WTC11 (cell line): ENCODE data around the gene TAPBP. TPM values are rescaled to one million over a fixed set of nuclear protein-coding genes. Genes with fewer than 3 reads are reported as not detected.

Source experiments
- ARID4B ChIP-seq: sonication (generic); formaldehyde crosslinking; IDR thresholded peaks from 2 replicates; pipeline ENCODE4 v1.8.0; 2023; ENCODE audit warnings: missing genetic modification reagents, mild to moderate bottlenecking, borderline replicate concordance
- ERG ChIP-seq: fragments of 250-450 bp; sonication (Bioruptor Pico); IDR thresholded peaks from 2 replicates; pipeline ENCODE4 v1.8.0; 2021; ENCODE audit warnings: mild to moderate bottlenecking
- FOXK1 ChIP-seq: sonication (generic); formaldehyde crosslinking; IDR thresholded peaks from 2 replicates; pipeline ENCODE4 v1.8.0; 2022; ENCODE audit warnings: mild to moderate bottlenecking, moderate library complexity, missing genetic modification reagents
- MYBL2 ChIP-seq: sonication (generic); formaldehyde crosslinking; IDR thresholded peaks from 2 replicates; pipeline ENCODE4 v1.8.1; 2023; ENCODE audit warnings: mild to moderate bottlenecking, moderate library complexity, missing genetic modification reagents
- SP1 ChIP-seq: sonication (generic); formaldehyde crosslinking; conservative IDR thresholded peaks from 2 replicates; pipeline ENCODE4 v1.8.1; 2022; ENCODE audit warnings: missing genetic modification reagents
- TEAD4 ChIP-seq: sonication (generic); formaldehyde crosslinking; IDR thresholded peaks from 2 replicates; pipeline ENCODE4 v1.8.0; 2022; ENCODE audit warnings: mild to moderate bottlenecking, missing genetic modification reagents
- ZNF396 ChIP-seq: fragments of 250-450 bp; sonication (Bioruptor Pico); IDR thresholded peaks from 2 replicates; pipeline ENCODE4 v1.8.0; 2021; ENCODE audit warnings: mild to moderate bottlenecking, moderate library complexity, borderline replicate concordance
- microRNA-seq: library from miRNA; unstranded; fragments of <30 nt; microRNA quantifications from one replicate; pipeline ENCODE4 v1.2.0, GENCODE V29; 2022; ENCODE audit warnings: borderline number of aligned reads
- total RNA-seq: library from RNA; stranded (reverse); gene quantifications from 3 replicates; pipeline ENCODE4 v1.2.3, GENCODE V29; 2021

TAPBP gene
- total RNA-seq, 1 experiment from 2014 or later, result 43.5 TPM

- TF ChIP-seq FOXK1 (CRISPR knock-in tag), result no peak
- TF ChIP-seq TEAD4 (CRISPR knock-in tag), result no peak
- no peak for TF ChIP-seq ZNF396
- TF ChIP-seq ERG, result no peak
- no peak for TF ChIP-seq ARID4B (CRISPR knock-in tag)
- no peak for TF ChIP-seq MYBL2
- TF ChIP-seq SP1 (CRISPR knock-in tag), result no peak
- TF ChIP-seq, all 79 proteins: peak for 0
Measured at GRCh38 chr6:33249732-33250630, 63.9 kb downstream of the TAPBP start (continued).

Small RNA genes within 50 kb of the gene (microRNA-seq; reads per million reads assigned to microRNA genes)
- not detected for gene MIR6834
- 1.0 reads per million for gene MIR6873

Other genes with a start within 250 kb of the TAPBP start
- 4.4 to 5.4 TPM (median 4.9 TPM) in 3 replicates for gene HLA-DPA1, start 240.4 kb downstream of the TAPBP start, total RNA-seq
- 18.0 to 23.9 TPM (median 21.3 TPM) in 3 replicates for gene HLA-DPB1, start 238.1 kb downstream of the TAPBP start, total RNA-seq
- 3.0 to 4.4 TPM (median 3.7 TPM) in 3 replicates for gene COL11A2, start 121.6 kb downstream of the TAPBP start, total RNA-seq
- 21.5 to 24.5 TPM (median 23.3 TPM) in 3 replicates for gene RXRB, start 113.4 kb downstream of the TAPBP start, total RNA-seq
- gene SLC39A7, start 113.2 kb downstream of the TAPBP start, total RNA-seq, result 131 to 163 TPM (median 134 TPM) in 3 replicates
- gene HSD17B8, start 109.4 kb downstream of the TAPBP start, total RNA-seq, result 7.3 to 8.1 TPM (median 7.7 TPM) in 3 replicates
- 26.6 to 30.2 TPM (median 27.8 TPM) in 3 replicates for gene RING1, start 105.6 kb downstream of the TAPBP start, total RNA-seq
- 43.0 to 46.8 TPM (median 43.1 TPM) in 3 replicates for gene VPS52, start 42.2 kb downstream of the TAPBP start, total RNA-seq
- gene RPS18, start 42.0 kb downstream of the TAPBP start, total RNA-seq, result 2,857 to 3,321 TPM (median 3,240 TPM) in 3 replicates
- 3.2 to 5.0 TPM (median 4.1 TPM) in 3 replicates for gene B3GALT4, start 37.0 kb downstream of the TAPBP start, total RNA-seq
- 72.0 to 94.5 TPM (median 72.4 TPM) in 3 replicates for gene WDR46, start 24.8 kb downstream of the TAPBP start, total RNA-seq
- 83.3 to 95.7 TPM (median 85.6 TPM) in 3 replicates for gene PFDN6, start 24.5 kb downstream of the TAPBP start, total RNA-seq
- 72.6 to 79.7 TPM (median 77.1 TPM) in 3 replicates for gene RGL2, start 15.1 kb downstream of the TAPBP start, total RNA-seq
- 11.6 to 14.7 TPM (median 13.7 TPM) in 3 replicates for gene ZBTB22, start 3.7 kb upstream of the TAPBP start, total RNA-seq
- 61.8 to 67.2 TPM (median 65.1 TPM) in 3 replicates for gene DAXX, start 8.9 kb upstream of the TAPBP start, total RNA-seq
- gene KIFC1, start 77.7 kb upstream of the TAPBP start, total RNA-seq, result 79.5 to 97.3 TPM (median 83.7 TPM) in 3 replicates
- 60.0 to 63.6 TPM (median 60.2 TPM) in 3 replicates for gene PHF1, start 96.9 kb upstream of the TAPBP start, total RNA-seq
- 229 to 247 TPM (median 243 TPM) in 3 replicates for gene CUTA, start 104.0 kb upstream of the TAPBP start, total RNA-seq
- gene SYNGAP1, start 106.0 kb upstream of the TAPBP start, total RNA-seq, result 139 to 172 TPM (median 160 TPM) in 3 replicates
- gene ZBTB9, start 140.5 kb upstream of the TAPBP start, total RNA-seq, result 19.4 to 21.2 TPM (median 20.8 TPM) in 3 replicates